IMR-90 (cell line): ENCODE data around the gene ZNF560. TPM values are rescaled to one million over a fixed set of nuclear protein-coding genes. Genes with fewer than 3 reads are reported as not detected.

Source experiments
- polyA plus RNA-seq, 3 experiments: library from polyadenylated mRNA; depleted of rRNA; stranded (reverse); fragments of >200 nt; gene quantifications; 2 replicates each; pipeline ENCODE4 v1.2.3, GENCODE V29; 2012; ENCODE audit warnings: low replicate concordance in 1 of 3
- total RNA-seq: library from RNA; depleted of rRNA; stranded (reverse); fragments of >200 nt; gene quantifications from 2 replicates; pipeline ENCODE4 v1.2.3, GENCODE V29; 2012; rRNA removed

ZNF560 gene
- total and polyA plus RNA-seq, 2 of the 4 experiments (the other 2 are of a cell fraction): 0.36 to 0.90 TPM

Other genes starting within 250 kb of the ZNF560 start
- gene OR7E24, start 247.7 kb downstream of the ZNF560 start, total RNA-seq: not detected in 2 replicates
- not detected in 2 replicates for gene OR7E24, start 247.7 kb downstream of the ZNF560 start, polyA plus RNA-seq (2012; rRNA removed)
- gene ZNF699, start 188.8 kb downstream of the ZNF560 start, total RNA-seq: 7.2 and 7.3 TPM in 2 replicates
- gene ZNF699, start 188.8 kb downstream of the ZNF560 start, polyA plus RNA-seq (2012; rRNA removed): 1.3 and 1.5 TPM in 2 replicates
- gene ZNF559, start 174.4 kb downstream of the ZNF560 start, total RNA-seq: 8.8 and 9.4 TPM in 2 replicates
- gene ZNF559, start 174.4 kb downstream of the ZNF560 start, polyA plus RNA-seq (2012; rRNA removed): 6.8 and 9.9 TPM in 2 replicates
- gene ZNF177, start 135.6 kb downstream of the ZNF560 start, total RNA-seq: 0.83 and 1.1 TPM in 2 replicates
- gene ZNF177, start 135.6 kb downstream of the ZNF560 start, polyA plus RNA-seq (2012; rRNA removed): 0.76 and 0.87 TPM in 2 replicates
- 7.8 and 9.3 TPM in 2 replicates for gene ZNF266, start 63.0 kb downstream of the ZNF560 start, total RNA-seq
- 6.7 and 9.8 TPM in 2 replicates for gene ZNF266, start 63.0 kb downstream of the ZNF560 start, polyA plus RNA-seq (2012; rRNA removed)
- 25.0 and 30.1 TPM in 2 replicates for gene ZNF426, start 40.0 kb upstream of the ZNF560 start, total RNA-seq
- gene ZNF426, start 40.0 kb upstream of the ZNF560 start, polyA plus RNA-seq (2012; rRNA removed): 3.8 and 4.4 TPM in 2 replicates
- gene ZNF121, start 85.9 kb upstream of the ZNF560 start, total RNA-seq: 62.9 and 83.6 TPM in 2 replicates
- 2.0 and 3.1 TPM in 2 replicates for gene ZNF121, start 85.9 kb upstream of the ZNF560 start, polyA plus RNA-seq (2012; rRNA removed)
- 38.9 TPM in 2 replicates for gene ZNF561, start 122.6 kb upstream of the ZNF560 start, total RNA-seq
- gene ZNF561, start 122.6 kb upstream of the ZNF560 start, polyA plus RNA-seq (2012; rRNA removed): 15.9 and 22.5 TPM in 2 replicates
- 41.7 and 43.7 TPM in 2 replicates for gene ZNF562, start 176.5 kb upstream of the ZNF560 start, total RNA-seq
- gene ZNF562, start 176.5 kb upstream of the ZNF560 start, polyA plus RNA-seq (2012; rRNA removed): 3.7 and 5.2 TPM in 2 replicates